MM.1S (cell line): ENCODE data around the gene SMC5.
"Not testable (repeated sequence)": the region's sequence is repeated elsewhere in the genome, so short reads cannot be mapped to it uniquely, and the experiment has no call there.

Experiments
- DNase-seq: peaks from one replicate; pipeline ENCODE4 v3.0.0-alpha.2; 2015
- H2AFZ ChIP-seq: fragments of 300-600 bp; sonication (generic); 2 replicates; pipeline ENCODE4 v1.6.0; 2016; ENCODE audit warnings: antibody characterized with exemption, low read length
- H3F3A ChIP-seq: fragments of 300-600 bp; sonication (generic); 2 replicates; pipeline ENCODE4 v1.6.1; 2016; ENCODE audit warnings: mild to moderate bottlenecking, antibody characterized with exemption, low read length, moderate library complexity, mixed read lengths; ENCODE audit not compliant: insufficient read depth
- H3K27ac ChIP-seq: fragments of 300-600 bp; sonication (generic); 2 replicates; pipeline ENCODE4 v1.5.1; 2016; ENCODE audit warnings: mild to moderate bottlenecking, low read length
- H3K27me3 ChIP-seq: fragments of 300-600 bp; sonication (generic); replicated peaks from 2 replicates; pipeline ENCODE4 v1.6.0; 2016; ENCODE audit warnings: low read length; ENCODE audit not compliant: insufficient read depth
- H3K36me3 ChIP-seq: fragments of 300-600 bp; sonication (generic); replicated peaks from 2 replicates; pipeline ENCODE4 v1.6.1; 2016; ENCODE audit warnings: mild to moderate bottlenecking, low read length, mixed read lengths; ENCODE audit not compliant: insufficient read depth
- H3K4me1 ChIP-seq: fragments of 300-600 bp; sonication (generic); 2 replicates; pipeline ENCODE4 v1.6.1; 2016; ENCODE audit warnings: low read length, mixed read lengths
- H3K4me2 ChIP-seq: fragments of 300-600 bp; sonication (generic); 2 replicates; pipeline ENCODE4 v1.6.0; 2016; ENCODE audit warnings: low read depth, low read length
- H3K4me3 ChIP-seq: fragments of 300-600 bp; sonication (generic); 2 replicates; pipeline ENCODE4 v1.5.1; 2016; ENCODE audit warnings: low read length, mixed read lengths
- H3K79me2 ChIP-seq: fragments of 300-600 bp; sonication (generic); 2 replicates; pipeline ENCODE4 v1.6.1; 2016; ENCODE audit warnings: mixed run types, low read length, mixed read lengths
- H3K9ac ChIP-seq: fragments of 300-600 bp; sonication (generic); 2 replicates; pipeline ENCODE4 v1.6.1; 2016; ENCODE audit warnings: low read length, mixed read lengths
- H3K9me2 ChIP-seq: fragments of 300-600 bp; sonication (generic); replicated peaks from 2 replicates; pipeline ENCODE4 v1.6.1; 2016; ENCODE audit warnings: mild to moderate bottlenecking, low read length, mixed read lengths; ENCODE audit not compliant: insufficient read depth
- H3K9me3 ChIP-seq: fragments of 300-600 bp; sonication (generic); replicated peaks from 2 replicates; pipeline ENCODE4 v1.6.1; 2016; ENCODE audit warnings: mild to moderate bottlenecking, low read length, mixed read lengths; ENCODE audit not compliant: insufficient read depth
- H4K20me1 ChIP-seq: fragments of 300-600 bp; sonication (generic); 2 replicates; pipeline ENCODE4 v1.6.1; 2016; ENCODE audit warnings: mild to moderate bottlenecking, low read length, moderate library complexity, mixed read lengths; ENCODE audit not compliant: insufficient read depth
- CTCF ChIP-seq: fragments of 300-600 bp; sonication (generic); IDR thresholded peaks from 2 replicates; pipeline ENCODE4 v1.5.1; 2016; ENCODE audit warnings: antibody characterized with exemption, low read length, mixed read lengths
- EZH2 ChIP-seq: fragments of 300-600 bp; sonication (generic); optimal IDR thresholded peaks from 2 replicates; pipeline ENCODE3; 2017; ENCODE audit warnings: low read depth, mild to moderate bottlenecking, antibody characterized with exemption, low read length, mixed read lengths
- EZH2phosphoT487 ChIP-seq: fragments of 300-600 bp; sonication (generic); IDR thresholded peaks from 2 replicates; pipeline ENCODE4 v1.6.1; 2018; ENCODE audit warnings: antibody characterized with exemption, low read length

The SMC5 gene

GRCh38 chr9:70228611-70229010 is 30.2 kb upstream of the SMC5 start:
- DNase-seq, result no peak
- H3K27me3 ChIP-seq, result no peaks in the 10 kb centered on the region
- H3K4me3 ChIP-seq, result no peak overlapping the region
- H3K9me3 ChIP-seq, result no peaks in the 10 kb centered on the region
- no peak for TF ChIP-seq CTCF
- no peak for TF ChIP-seq EZH2phosphoT487
- no peak for TF ChIP-seq EZH2
- no peak overlapping the region for H3K27ac ChIP-seq
- no peaks in the 10 kb centered on the region for H3K79me2 ChIP-seq
- no peaks in the 10 kb centered on the region for H3K36me3 ChIP-seq
- no peak overlapping the region for H2AFZ ChIP-seq
- H3K4me2 ChIP-seq, result no peak overlapping the region
- H3K9ac ChIP-seq, result no peak overlapping the region
- no peaks in the 10 kb centered on the region for H3K9me2 ChIP-seq
- no peaks in the 10 kb centered on the region for H3K4me1 ChIP-seq
- no peaks in the 10 kb centered on the region for H4K20me1 ChIP-seq
- H3F3A ChIP-seq, result no peaks in the 10 kb centered on the region

- H3K9me3 ChIP-seq, result no peaks in the 10 kb centered on the region
These were observed 29.8 kb upstream of the SMC5 start for GRCh38 chr9:70229026-70229425.

GRCh38 chr9:70229579-70229978 is 29.2 kb upstream of the SMC5 start:
- Histone ChIP-seq H3K27ac (no peak overlapping the region), H4K20me1 (no peaks in the 10 kb centered on the region), H3K4me2 (no peak overlapping the region), H3K79me2 (no peaks in the 10 kb centered on the region), H3K9me3 (no peaks in the 10 kb centered on the region), H3F3A (no peaks in the 10 kb centered on the region), H3K4me3 (no peak overlapping the region), H3K4me1 (no peaks in the 10 kb centered on the region), H2AFZ (no peak overlapping the region), H3K9me2 (no peaks in the 10 kb centered on the region), H3K36me3 (no peaks in the 10 kb centered on the region), H3K27me3 (no peaks in the 10 kb centered on the region), H3K9ac (no peak overlapping the region)
- DNase-seq, result no peak
- TF ChIP-seq EZH2 (no peak), CTCF (peak; percentile 28), EZH2phosphoT487 (no peak)

More at GRCh38 chr9:70229026-70229425, 29.8 kb upstream of the SMC5 start:
- no peak for TF ChIP-seq EZH2phosphoT487
- TF ChIP-seq CTCF, result no peak
- H3F3A ChIP-seq, result no peaks in the 10 kb centered on the region
- H3K79me2 ChIP-seq, result no peaks in the 10 kb centered on the region
- no peaks in the 10 kb centered on the region for H3K9me2 ChIP-seq
- H3K27ac ChIP-seq, result no peak overlapping the region
- no peak overlapping the region for H3K4me2 ChIP-seq
- no peaks in the 10 kb centered on the region for H3K4me1 ChIP-seq
- no peak overlapping the region for H3K9ac ChIP-seq
- H3K27me3 ChIP-seq, result no peaks in the 10 kb centered on the region
- no peaks in the 10 kb centered on the region for H4K20me1 ChIP-seq
- H2AFZ ChIP-seq, result no peak overlapping the region
- no peak for DNase-seq
- H3K4me3 ChIP-seq, result no peak overlapping the region
- H3K36me3 ChIP-seq, result no peaks in the 10 kb centered on the region

GRCh38 chr9:70232476-70232875 is 26.3 kb upstream of the SMC5 start:
- no peak overlapping the region for H3K4me3 ChIP-seq
- no peaks in the 10 kb centered on the region for H3F3A ChIP-seq
- no peaks in the 10 kb centered on the region for H3K9me2 ChIP-seq
- no peaks in the 10 kb centered on the region for H3K79me2 ChIP-seq
- no peak overlapping the region for H3K9ac ChIP-seq
- H3K27me3 ChIP-seq, result no peaks in the 10 kb centered on the region
- H3K36me3 ChIP-seq, result no peaks in the 10 kb centered on the region
- H3K27ac ChIP-seq, result no peak overlapping the region
- H3K4me2 ChIP-seq, result no peak overlapping the region
- no peak for DNase-seq
- no peaks in the 10 kb centered on the region for H3K9me3 ChIP-seq
- H3K4me1 ChIP-seq, result no peaks in the 10 kb centered on the region
- no peaks in the 10 kb centered on the region for H4K20me1 ChIP-seq
- TF ChIP-seq EZH2, result no peak
- TF ChIP-seq EZH2phosphoT487, result no peak
- TF ChIP-seq CTCF, result no peak
- no peak overlapping the region for H2AFZ ChIP-seq

GRCh38 chr9:70234208-70234607 is 24.6 kb upstream of the SMC5 start:
- not testable (repeated sequence) for H3K27me3 ChIP-seq, H3K9ac ChIP-seq, H2AFZ ChIP-seq, H3K9me2 ChIP-seq, H3K9me3 ChIP-seq, H3K4me3 ChIP-seq, H3K4me2 ChIP-seq, H3K27ac ChIP-seq, DNase-seq, H3K79me2 ChIP-seq, H3K4me1 ChIP-seq, H4K20me1 ChIP-seq, H3K36me3 ChIP-seq, H3F3A ChIP-seq
